Smooth muscle cell (in vitro differentiated cells): Measurements from ENCODE around the gene OGT. TPM values are rescaled to one million over a fixed set of nuclear protein-coding genes. Genes with fewer than 3 reads are reported as not detected.
"Not testable (repeated sequence)": the region's sequence is repeated elsewhere in the genome, so short reads cannot be mapped to it uniquely, and the experiment has no call there.

ENCODE experiments used
- DNase-seq: peaks from one replicate; lab custom pipeline; 2025; ENCODE audit not compliant: unreplicated experiment; lab: John Stamatoyannopoulos, UW
- H2AFZ ChIP-seq: fragments of 200-600 bp; sonication (generic); 2 replicates; pipeline ENCODE4 v1.6.0; 2016; ENCODE audit warnings: antibody characterized with exemption, low read depth, mild to moderate bottlenecking
- H3F3A ChIP-seq: fragments of 200-600 bp; sonication (generic); 2 replicates; pipeline ENCODE4 v1.6.0; 2017; ENCODE audit warnings: antibody characterized with exemption, low read depth
- H3K27ac ChIP-seq: fragments of 200-600 bp; sonication (generic); 2 replicates; pipeline ENCODE4 v1.5.1; 2016; ENCODE audit warnings: low read depth, mild to moderate bottlenecking
- H3K27me3 ChIP-seq: fragments of 200-600 bp; sonication (generic); 2 replicates; pipeline ENCODE4 v1.6.1; 2016; ENCODE audit warnings: low read depth, mild to moderate bottlenecking
- H3K36me3 ChIP-seq: fragments of 200-600 bp; sonication (generic); 2 replicates; pipeline ENCODE4 v1.5.1; 2016; ENCODE audit warnings: low read depth
- H3K4me1 ChIP-seq: fragments of 200-600 bp; sonication (generic); 2 replicates; pipeline ENCODE4 v1.5.1; 2016; ENCODE audit warnings: low read depth
- H3K4me2 ChIP-seq: fragments of 200-600 bp; sonication (generic); 2 replicates; pipeline ENCODE4 v1.6.0; 2016; ENCODE audit warnings: mild to moderate bottlenecking
- H3K4me3 ChIP-seq: fragments of 200-600 bp; sonication (generic); 2 replicates; pipeline ENCODE4 v1.5.1; 2016; ENCODE audit warnings: mild to moderate bottlenecking
- H3K79me2 ChIP-seq: fragments of 200-600 bp; sonication (generic); 2 replicates; pipeline ENCODE4 v1.6.0; 2016; ENCODE audit warnings: low read depth, mild to moderate bottlenecking
- H3K9ac ChIP-seq: fragments of 200-600 bp; sonication (generic); 2 replicates; pipeline ENCODE4 v1.6.0; 2016; ENCODE audit warnings: low read depth
- H3K9me3 ChIP-seq: fragments of 200-600 bp; sonication (generic); replicated peaks from 2 replicates; pipeline ENCODE4 v1.5.1; 2016; ENCODE audit warnings: low read depth
- H4K20me1 ChIP-seq: fragments of 200-600 bp; sonication (generic); 2 replicates; pipeline ENCODE4 v1.6.0; 2016; ENCODE audit warnings: low read depth
- WGBS: methylation state at CpG from one replicate; pipeline ENCODE4 v1.1.7; 2016; ENCODE audit warnings: low lambda C conversion rate; 5-methylcytosine and 5-hydroxymethylcytosine counted together
- polyA plus RNA-seq: library from polyadenylated mRNA; unstranded; fragments of >200 nt; fragmentation: Nextera tagmentation; extraction: Ambion mirVana; gene quantifications from 2 replicates; pipeline ENCODE4 v1.2.1, GENCODE V29; 2016
- total RNA-seq: library from RNA; depleted of rRNA; stranded (reverse); fragments of >200 nt; gene quantifications from 2 replicates; pipeline ENCODE4 v1.2.3, GENCODE V29; 2014
- TF ChIP-seq, protein P1 (sequence below): fragments of 200-600 bp; sonication (generic); IDR thresholded peaks from 2 replicates; pipeline ENCODE4 v1.5.1; 2017; ENCODE audit warnings: borderline replicate concordance, mild to moderate bottlenecking, antibody characterized with exemption; ENCODE audit not compliant: insufficient read depth, poor library complexity, severe bottlenecking

The OGT gene
- total and polyA plus RNA-seq, 2 experiments from 2014 or later = 13.2 to 67.4 TPM

DNA sequence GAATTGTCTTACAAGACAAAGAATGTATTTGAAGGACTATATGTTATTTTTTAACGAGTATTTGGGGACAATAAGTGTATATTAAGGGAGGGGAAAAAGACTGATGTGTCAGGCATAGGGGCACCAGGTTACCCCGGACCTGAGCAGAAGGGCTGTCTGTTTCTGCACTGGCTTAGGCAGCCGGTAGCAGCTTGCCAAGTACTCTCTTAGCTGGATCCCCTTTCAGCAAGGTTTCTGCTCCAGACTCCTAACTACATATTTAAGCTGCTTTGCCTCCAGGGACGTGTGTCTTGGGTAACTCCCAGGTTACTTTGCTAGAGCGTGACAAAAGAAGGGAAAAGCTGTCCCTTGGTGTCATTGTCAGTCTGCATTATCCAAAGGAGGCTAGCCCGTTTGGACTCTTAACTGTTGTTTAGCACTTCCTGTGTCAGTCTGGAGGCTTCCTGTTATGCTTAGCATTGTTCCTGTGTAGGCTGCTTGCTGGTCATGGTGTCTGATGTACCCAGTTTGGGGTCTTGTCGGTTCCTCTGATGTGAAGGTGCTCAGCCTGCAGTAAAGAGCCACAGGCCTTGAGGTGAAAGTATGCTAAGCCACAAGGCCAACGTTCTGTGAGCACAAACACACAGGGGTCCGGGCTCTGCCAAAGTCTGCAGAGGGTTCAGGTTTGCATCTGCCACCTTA, 73.8 kb downstream of the OGT start:
- no peak for DNase-seq
- H3K79me2 ChIP-seq = no peaks in the 10 kb centered on the region
- no peaks in the 10 kb centered on the region for H3K36me3 ChIP-seq
- H2AFZ ChIP-seq = no peak overlapping the region
- H3K4me2 ChIP-seq = no peak overlapping the region
- H3K9me3 ChIP-seq = no peaks in the 10 kb centered on the region
- H4K20me1 ChIP-seq = no peaks in the 10 kb centered on the region
- TF ChIP-seq, protein P1, sequence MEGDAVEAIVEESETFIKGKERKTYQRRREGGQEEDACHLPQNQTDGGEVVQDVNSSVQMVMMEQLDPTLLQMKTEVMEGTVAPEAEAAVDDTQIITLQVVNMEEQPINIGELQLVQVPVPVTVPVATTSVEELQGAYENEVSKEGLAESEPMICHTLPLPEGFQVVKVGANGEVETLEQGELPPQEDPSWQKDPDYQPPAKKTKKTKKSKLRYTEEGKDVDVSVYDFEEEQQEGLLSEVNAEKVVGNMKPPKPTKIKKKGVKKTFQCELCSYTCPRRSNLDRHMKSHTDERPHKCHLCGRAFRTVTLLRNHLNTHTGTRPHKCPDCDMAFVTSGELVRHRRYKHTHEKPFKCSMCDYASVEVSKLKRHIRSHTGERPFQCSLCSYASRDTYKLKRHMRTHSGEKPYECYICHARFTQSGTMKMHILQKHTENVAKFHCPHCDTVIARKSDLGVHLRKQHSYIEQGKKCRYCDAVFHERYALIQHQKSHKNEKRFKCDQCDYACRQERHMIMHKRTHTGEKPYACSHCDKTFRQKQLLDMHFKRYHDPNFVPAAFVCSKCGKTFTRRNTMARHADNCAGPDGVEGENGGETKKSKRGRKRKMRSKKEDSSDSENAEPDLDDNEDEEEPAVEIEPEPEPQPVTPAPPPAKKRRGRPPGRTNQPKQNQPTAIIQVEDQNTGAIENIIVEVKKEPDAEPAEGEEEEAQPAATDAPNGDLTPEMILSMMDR = no peak
- no peak overlapping the region for H3K27ac ChIP-seq
- no peak overlapping the region for H3K4me3 ChIP-seq
- no peaks in the 10 kb centered on the region for H3K27me3 ChIP-seq
- no peak overlapping the region for H3K9ac ChIP-seq
- H3K4me1 ChIP-seq = no peaks in the 10 kb centered on the region
- no peaks in the 10 kb centered on the region for H3F3A ChIP-seq
- 69% methylated on average over 9 of the region's 9 CpGs for WGBS

DNA sequence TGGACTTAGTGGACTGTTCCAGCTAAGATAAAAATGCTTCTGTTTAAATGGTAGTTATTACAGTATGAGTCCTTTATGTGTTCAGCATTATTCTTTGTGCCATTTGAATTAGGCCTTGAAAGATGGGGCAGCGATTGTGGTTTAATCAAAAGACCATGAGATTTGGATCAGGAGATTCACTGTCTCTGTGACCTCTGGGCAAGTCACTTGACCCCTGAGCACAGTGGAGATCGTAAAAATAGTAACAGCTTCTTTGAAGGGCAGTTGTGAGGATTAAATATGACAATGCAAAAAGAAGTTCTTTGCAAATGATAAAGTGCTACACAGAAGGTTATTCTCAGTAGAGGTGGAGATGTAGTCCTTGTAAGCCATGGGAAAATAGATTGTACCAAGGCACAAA, 74.6 kb downstream of the OGT start:
- Histone ChIP-seq H3K4me2 (no peak overlapping the region), H3F3A (no peaks in the 10 kb centered on the region), H3K4me1 (no peaks in the 10 kb centered on the region), H2AFZ (no peak overlapping the region), H3K27ac (no peak overlapping the region), H3K79me2 (no peaks in the 10 kb centered on the region), H3K27me3 (no peaks in the 10 kb centered on the region), H3K36me3 (no peaks in the 10 kb centered on the region), H3K4me3 (no peak overlapping the region), H3K9ac (no peak overlapping the region), H4K20me1 (no peaks in the 10 kb centered on the region), H3K9me3 (no peaks in the 10 kb centered on the region)
- 82% methylated on average over 2 of the region's 2 CpGs for WGBS
- TF ChIP-seq, protein P1 = no peak
- DNase-seq = no peak

DNA sequence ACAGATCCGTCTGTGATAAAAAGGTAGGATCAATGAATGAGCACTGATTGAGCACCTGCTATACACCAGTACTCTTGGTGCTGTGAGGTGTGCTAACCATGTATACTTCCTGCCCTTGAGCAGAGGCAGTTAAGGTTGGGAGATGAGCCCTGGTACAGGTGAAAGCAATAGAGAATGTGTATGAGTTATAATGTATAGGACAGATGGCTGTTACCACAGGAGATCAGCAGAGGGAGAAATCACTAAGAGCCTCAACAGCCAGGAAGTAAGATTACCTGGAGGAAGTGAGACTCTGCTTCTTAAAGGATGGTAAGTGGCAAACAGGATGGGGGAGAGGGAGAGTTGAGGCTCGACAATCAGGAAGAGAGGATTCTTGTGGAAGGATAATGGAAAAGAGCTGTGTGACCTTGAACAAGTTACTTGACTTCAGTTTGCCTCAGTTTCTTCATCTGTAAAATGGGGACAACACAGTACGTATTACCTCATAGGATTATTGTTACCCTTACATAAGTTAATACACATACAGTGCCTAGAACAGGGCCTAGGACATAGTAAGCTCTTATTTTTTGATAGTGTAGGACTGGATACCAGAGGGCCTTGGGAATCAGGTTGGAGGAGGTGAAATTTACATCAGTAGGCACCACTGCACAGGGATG, 76.3 kb downstream of the OGT start:
- H3F3A ChIP-seq = no peaks in the 10 kb centered on the region
- no peaks in the 10 kb centered on the region for H3K27me3 ChIP-seq
- no peak overlapping the region for H3K4me2 ChIP-seq
- H3K36me3 ChIP-seq = no peaks in the 10 kb centered on the region
- H3K79me2 ChIP-seq = no peaks in the 10 kb centered on the region
- 91% methylated on average over 3 of the region's 3 CpGs for WGBS
- no peak for DNase-seq
- no peak overlapping the region for H3K4me3 ChIP-seq
- H3K27ac ChIP-seq = no peak overlapping the region
- H3K9me3 ChIP-seq = no peaks in the 10 kb centered on the region
- H3K9ac ChIP-seq = no peak overlapping the region
- TF ChIP-seq, protein P1 = no peak
- no peaks in the 10 kb centered on the region for H3K4me1 ChIP-seq
- no peaks in the 10 kb centered on the region for H4K20me1 ChIP-seq
- no peak overlapping the region for H2AFZ ChIP-seq

DNA sequence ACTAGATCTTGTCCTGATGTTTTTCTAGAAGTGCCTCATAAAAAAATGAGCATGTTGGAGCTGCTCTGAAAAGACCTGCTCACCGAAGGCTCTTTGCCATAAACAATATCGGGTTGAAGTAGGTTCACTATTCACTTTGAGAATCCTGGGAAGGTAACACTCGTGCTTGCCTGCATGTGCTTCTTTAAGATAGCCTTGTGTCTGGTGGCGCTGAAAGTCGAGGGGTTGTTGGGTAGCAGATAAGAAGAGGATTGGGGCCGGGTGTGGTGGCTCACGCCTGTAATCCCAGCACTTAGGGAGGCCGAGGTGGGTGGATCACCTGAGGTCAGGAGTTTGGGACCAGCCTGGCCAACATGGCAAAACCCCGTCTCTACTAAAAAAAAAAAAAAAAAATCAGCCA, 78.8 kb downstream of the OGT start:
- H3F3A ChIP-seq, H3K79me2 ChIP-seq, H2AFZ ChIP-seq, H3K4me2 ChIP-seq, H4K20me1 ChIP-seq, H3K4me1 ChIP-seq, H3K9me3 ChIP-seq, DNase-seq, H3K9ac ChIP-seq, H3K36me3 ChIP-seq, H3K27ac ChIP-seq, H3K27me3 ChIP-seq, H3K4me3 ChIP-seq: not testable (repeated sequence)
- 93% methylated on average over 9 of the region's 9 CpGs for WGBS
